OCI-M2 (cell line): ENCODE data around the gene FMO5.
"Not testable (repeated sequence)": the region's sequence is repeated elsewhere in the genome, so short reads cannot be mapped to it uniquely, and the experiment has no call there.

Experiments used
- DNase-seq: peaks from one replicate; lab custom pipeline; 2025; ENCODE audit not compliant: unreplicated experiment; lab: John Stamatoyannopoulos, UW

FMO5 gene

DNA sequence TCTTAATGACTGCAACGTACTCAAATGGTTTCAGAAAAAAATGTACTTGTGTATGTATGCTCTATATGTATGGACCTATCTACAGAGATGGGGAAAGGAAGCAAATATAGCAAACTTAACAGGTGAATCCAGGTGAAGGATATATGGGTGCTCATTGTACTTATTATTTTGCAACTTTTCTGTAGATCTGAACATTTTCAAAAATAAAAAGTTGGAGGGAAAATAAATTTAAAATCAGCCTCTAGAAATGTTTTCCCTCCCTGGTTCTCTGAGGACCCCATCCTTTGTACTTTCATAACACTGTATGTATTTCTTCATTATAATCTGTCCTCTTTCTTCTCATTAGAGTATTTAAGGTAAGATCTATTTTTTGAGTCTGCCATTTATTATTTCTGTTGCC is 17.9 kb downstream of the FMO5 start:
- no peak for DNase-seq

DNA sequence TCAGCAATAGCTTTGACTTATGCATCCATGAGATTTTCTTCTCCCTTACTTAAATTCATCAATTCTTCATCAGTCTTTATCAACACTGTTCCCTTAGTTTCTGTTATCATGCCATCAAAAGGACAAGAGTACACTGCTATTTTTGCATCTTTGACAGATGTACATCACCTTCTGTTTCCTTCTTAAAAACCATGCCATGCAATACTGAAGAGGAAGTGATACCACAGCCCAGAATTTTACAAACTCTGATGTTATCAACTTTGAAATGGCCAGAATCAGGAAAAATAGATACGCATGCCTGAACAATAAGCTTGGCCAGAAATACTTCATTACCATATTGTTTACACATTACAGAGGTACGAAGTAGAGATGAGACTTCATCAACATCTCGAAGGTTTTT is 21.1 kb downstream of the FMO5 start:
- DNase-seq = no peak

DNA sequence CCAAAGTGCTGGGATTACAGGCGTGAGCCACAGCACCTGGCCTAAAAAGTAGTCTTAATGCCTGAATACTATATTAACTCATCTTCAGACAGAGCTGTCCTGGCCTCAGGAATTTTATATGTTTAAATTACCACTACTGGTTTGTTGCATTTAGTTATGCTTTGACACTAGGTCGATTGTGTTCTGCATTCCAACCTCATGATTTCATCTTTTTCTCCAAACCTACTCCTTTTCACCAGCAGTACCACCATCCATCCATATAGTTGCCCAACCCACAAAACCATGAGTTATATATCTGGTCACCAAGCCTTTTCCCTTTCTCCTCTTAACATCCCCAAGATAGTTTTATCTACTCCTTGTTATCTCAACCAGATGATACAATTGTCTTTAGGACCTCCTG is 22.6 kb downstream of the FMO5 start:
- no peak for DNase-seq

DNA sequence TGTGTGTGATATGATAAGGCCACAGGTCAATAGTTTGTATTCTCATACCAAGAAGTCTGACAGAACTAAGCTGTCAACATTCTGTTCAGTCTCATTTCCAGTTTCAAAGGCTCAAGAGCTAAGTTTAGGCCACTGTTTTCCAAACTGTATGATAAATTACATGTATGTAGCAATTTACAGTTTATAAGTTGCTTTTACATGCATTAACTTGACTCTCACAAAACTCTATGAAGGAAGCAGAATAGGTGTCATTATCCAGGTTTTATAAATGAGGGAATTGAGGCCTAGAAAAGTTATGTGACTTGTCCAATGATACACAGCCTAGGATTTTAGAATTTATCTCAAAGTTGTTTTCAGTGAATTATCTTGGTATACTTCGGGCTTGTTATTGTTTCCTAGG is 23.4 kb downstream of the FMO5 start:
- DNase-seq = no peak

DNA sequence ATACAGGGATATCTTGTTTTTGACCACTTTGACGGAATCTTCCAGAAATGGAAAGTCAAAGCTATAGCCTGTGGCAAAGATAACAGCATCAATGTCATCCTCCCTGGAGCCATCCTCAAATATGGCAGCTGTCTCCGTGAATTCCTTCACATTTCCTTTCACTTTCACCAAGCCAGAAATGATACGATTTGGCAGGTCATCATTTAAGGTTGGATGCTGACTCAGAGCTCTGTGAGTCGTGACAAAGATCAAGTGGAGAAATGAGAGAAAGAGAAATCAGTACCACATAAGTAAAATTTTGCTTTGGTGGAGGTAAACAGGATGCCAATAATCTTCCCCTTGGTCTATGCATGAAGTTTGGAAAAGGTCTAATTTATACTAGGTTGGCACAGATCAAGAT is 23.9 kb downstream of the FMO5 start:
- no peak for DNase-seq

DNA sequence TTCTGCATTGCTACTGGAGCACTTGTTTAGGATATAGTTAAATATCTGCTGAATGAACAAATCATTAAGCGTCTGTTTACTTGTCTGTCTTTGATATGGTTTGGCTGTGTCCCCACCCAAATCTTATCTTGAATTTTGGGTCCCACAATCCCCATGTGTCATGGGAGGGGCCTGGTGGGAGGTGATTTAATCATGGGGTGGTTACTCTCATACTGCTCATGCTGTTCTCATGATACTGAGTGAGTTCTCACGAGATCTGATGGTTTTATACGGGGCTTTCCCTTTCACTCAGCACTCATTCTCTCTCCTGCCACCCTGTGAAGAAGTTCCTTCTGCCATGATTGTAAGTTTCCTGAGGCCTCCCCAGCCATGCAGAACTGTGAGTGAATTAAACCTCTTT is 27.8 kb downstream of the FMO5 start:
- not testable (repeated sequence) for DNase-seq

DNA sequence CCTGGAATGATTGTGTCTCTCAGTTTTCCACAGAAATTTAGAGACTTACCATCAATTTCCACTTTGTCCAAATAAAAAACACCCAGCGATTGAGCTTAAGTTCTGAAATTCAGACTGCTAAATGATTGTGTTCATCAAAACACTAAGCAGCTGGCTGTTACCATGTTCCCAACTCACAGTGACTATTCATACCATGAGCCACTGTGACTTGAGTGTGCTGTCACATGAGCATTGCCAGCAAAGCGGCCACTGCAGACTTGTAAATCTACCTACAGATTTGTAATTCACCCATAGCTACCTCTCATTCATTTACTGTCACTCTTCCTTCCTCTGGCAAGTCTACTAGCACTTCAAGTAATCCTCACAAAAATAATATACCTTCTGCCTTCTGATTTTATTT is 35.6 kb downstream of the FMO5 start:
- DNase-seq = no peak

DNA sequence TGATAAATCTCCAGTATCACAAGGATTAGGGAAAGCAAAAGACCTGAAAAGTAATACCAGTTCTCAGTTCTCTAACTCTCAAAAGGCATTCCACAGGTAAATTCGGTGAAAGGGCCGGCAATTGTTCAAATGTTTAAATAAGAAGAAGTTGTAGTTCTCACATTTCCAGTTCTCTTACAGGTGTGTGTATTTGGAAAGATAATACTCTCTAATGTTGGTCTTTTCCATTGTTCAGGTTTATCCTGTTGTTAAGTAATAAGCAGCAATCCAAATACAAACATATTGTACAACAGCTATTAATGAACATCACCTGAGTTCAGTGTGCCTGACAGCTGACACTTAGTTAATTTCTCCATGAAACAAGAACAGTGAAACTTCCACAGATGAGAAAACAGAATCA is 39.7 kb downstream of the FMO5 start:
- DNase-seq = no peak

DNA sequence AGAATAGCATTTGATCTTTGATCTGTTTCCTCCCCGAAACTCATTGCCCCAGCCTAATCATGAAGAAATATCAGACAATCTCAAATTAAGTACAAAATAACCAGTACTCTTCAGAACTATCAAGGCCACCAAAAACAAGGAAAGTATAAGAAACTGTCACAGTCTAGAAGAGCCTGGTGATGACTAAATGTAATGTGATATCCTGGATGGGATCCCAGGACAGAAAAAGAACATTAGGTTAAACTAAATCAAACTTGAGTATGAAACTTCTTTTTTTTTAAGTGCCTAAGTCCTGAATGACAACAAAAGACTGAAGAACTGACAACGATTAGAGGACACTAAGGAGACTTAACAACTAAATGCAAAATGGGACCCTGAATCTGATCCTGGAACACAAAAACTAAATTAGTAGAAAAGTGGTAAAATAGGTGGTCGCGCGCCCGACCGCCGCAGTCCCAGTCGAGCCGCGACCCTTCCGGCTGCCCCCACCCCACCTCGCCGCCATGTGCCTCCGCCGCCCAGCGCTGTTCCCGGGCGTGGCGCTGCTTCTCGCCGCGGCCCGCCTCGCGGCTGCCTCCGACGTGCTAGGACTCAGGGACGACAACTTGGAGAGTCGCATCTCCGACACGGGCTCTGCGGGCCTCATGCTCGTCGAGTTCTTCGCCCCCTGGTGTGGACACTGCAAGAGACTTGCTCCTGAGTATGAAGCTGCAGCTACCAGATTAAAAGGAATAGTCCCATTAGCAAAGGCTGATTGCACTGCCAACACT is 47.3 kb downstream of the FMO5 start:
- DNase-seq = no peak

DNA sequence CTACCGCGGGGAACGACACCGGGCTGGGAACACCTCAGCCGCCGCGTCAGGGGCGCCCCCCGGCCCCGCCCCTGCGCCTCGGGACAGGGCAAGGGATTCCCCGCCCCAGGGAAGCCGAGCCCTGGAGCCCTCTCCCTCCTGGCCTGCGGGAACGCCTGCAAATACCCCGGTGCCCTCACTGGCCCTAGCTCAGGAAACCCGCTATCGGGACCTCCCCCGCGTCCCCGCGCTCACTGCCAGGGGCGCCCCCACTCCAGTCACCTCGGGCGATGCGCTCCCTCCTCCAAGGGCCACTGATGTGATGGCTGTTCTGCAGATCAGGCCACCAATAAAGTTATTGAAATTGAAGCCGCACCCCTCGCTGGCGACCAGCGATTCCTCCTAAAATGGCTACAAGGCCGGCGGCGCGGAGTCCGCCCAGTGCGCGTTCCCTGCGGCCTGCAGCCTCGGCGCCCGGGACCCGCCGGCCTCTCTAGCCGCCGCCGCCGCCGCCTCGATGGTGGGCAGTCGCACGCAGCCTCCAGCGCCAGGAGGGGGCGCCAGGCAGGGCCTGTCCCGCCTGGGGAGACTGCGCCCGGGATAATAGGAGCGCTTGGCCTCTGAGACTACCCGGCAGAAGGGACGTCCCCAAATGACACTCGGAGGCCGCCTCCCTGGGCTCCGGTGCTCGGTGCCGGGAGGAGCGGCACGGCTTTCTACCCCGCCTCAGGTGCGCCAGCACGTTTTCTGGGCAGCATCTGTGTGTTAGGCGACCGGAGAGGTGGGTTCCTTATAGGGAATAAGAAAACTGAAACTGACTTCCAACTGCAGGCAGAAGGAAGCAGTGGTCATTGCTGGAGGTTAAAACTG is 52.7 kb downstream of the FMO5 start, which contains the start of gene PRKAB2:
TSS of gene PRKAB2 (minus strand) at position 303 of the 849 bp plus-strand sequence. CDS start 326 bp downstream, outside the sequence.
- DNase-seq = peak; percentile 37

DNA sequence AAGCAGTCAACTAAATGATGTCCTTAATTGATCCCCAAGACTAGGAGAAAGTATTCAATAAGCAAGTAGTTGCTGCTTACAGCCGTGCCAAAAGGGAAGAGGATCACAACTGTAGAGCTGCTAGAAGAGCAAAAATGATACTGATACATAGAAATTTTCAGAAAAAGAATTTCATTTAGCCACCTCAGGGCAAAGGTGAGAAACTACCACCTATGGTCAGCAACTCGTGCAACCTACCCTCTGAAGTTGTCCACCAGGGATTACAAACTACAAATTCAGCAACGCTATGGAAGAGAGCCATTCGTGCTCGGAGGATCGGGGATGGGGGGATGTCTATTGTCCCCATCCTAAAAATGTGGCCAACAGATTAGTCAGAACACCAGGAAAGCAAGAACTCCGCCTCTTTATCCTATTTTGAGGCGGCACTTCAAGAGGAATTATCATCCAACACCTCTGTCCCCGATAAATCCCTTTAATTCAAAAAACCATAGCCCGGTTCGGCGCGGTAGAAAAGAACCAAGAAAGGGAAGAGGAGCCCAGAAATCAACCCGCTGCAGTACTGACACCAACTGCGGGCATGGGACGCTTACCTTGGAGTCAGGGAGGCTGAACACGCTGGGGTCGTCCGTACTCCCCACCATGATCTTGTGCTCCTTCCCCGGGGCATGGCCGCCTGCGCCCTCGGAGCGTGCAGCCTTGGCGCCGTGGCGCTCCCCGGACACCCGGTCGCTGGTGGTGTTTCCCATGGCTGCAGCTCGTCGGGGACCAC is 53.6 kb downstream of the FMO5 start:
- no peak for DNase-seq

DNA sequence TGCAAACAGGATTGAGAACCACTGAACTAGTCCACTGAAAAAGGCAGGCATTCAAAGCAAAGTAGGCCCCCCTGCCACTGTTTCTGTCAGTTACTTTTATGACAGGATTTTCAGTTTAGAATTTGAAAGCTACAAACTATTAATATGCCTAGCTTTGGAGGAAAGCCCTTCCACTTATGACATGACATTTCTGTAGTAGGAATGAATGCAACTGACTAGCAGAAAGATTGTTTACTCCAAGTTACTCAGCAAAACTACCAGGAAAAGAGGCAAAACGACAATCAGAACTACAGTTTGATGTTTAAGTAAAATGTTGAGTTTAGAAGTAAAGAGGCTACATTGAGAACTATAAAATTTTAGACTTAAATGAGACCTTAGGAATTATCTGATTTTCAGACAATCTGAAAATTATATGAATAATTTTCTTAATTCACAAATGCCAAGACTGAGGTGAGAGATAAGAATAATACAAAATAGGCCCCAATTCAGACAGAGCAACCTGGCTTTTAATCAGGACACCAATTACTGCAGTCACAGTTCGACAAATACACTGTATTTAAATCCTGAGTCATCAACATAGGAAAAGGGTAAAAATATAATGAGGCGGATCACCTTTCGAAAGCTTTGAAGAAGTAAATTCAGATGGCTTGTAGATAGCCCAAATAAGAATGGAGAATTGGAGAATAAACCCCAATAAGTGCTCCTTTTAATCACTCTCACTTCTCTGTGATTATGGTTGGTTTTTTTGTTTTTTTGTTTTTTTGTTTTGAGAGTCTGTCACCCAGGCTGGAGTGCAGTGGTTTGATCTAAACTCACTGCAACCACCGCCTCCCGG is 55.1 kb downstream of the FMO5 start:
- no peak for DNase-seq

DNA sequence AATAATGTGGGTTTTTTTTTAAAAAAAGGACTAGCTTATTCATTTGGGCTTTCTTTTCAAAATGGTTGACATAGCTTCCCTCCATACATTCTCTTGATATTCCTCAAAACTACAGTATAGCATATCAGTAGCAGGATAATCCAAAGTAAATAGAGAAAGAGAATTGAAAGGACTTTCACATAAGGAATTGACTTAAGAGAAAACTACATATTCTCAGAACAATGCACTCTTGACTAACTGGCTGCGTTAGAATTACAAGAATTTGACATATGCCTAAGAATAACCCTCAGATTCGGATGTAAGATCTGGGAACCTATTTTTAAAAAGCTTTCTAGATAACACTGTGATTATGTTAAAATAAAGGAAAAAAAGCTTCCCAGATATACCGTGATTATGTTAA is 56.0 kb downstream of the FMO5 start:
- no peak for DNase-seq

DNA sequence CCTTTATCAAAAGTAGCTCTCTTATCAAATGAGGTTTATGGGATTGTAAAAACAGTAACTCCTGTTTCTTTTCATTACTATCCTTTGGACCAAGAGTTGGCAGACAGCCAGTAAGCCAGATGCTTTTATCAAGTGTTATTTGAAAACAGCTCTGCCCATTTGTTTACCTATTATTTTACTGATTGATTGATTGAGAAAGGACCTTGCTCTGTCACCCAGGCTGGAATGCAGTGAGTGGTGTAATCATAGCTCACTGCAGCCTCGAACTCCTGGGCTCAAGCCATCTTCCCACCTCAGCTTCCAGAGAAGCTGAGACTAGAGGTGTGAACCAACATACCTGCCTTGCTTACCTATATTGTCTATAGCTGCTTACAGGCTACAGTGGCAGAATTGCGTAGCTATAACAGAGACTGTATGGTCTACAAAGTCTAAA is 56.5 kb downstream of the FMO5 start:
- DNase-seq = no peak

DNA sequence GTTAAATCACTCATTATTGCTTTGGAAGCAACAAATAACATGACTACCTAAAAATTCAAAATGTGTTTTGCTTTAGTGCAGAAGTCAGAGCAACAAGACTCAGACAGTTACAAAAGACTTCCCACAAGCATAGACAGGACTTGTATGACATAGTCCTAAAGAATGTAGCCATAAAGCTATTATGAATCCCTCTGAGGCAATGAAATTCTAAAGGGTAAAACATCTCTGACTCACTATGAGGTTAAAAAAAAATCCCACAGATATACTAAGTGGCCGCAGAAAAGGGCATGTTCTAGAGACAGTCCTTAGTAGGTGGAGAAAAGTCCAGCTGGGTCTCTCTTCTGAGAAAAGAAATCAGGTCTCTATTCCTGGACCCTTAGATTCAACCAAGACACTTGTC is 57.8 kb downstream of the FMO5 start:
- no peak for DNase-seq

DNA sequence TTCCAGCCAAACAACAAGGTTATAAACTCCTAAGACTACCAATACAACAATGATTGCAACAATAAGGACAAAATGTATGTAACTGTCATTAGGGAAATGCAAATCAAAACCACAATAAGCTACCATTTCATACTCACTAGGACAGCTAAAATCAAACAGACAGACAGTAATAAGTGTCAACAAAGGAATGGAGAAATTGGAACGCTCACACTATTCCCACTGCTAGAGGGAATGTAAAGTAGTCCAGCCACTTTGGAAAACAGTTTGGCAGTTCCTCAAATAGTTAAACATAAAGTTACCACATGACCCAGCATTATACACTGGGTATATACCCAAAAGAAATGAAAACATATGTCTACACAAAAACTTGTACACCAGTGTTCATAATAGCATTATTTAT is 62.1 kb downstream of the FMO5 start:
- no peak for DNase-seq

DNA sequence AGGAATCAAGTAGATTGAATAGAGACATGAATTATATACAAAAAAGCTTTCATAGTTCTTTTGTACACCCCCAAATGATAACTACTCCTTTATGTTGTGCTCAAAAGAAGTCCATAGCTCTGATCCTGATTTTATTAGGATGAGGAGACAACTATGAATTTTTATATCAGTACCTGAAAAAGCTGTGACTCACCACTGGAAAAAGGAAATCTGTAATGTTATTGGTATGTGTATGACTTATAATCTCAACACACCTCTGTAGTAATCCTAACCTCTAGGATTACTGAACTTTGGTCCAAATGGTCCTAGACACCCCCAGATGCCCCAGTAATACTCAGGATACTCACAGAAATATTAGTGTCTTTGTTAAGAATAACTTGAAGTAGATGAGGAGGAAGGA is 63.0 kb downstream of the FMO5 start:
- DNase-seq = no peak

DNA sequence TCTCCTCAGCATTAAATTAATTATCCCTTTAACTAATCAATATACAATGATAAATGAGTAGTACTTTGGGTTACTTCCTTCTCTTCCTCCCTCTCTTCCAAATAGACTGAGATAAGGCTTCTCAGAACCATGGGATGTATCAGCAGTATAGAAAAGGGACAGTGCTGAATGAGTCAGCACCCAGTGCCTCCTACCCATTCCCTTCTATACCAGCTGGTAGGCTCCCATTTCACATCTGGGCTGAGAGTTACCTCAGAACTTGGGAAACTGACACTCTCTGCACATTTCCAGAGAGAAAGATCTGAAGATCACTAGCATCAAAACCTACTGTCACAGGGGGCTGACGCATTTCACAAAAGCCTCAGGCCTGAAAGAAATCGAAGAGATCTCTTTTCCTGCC is 68.0 kb downstream of the FMO5 start:
- DNase-seq = not testable (repeated sequence)

DNA sequence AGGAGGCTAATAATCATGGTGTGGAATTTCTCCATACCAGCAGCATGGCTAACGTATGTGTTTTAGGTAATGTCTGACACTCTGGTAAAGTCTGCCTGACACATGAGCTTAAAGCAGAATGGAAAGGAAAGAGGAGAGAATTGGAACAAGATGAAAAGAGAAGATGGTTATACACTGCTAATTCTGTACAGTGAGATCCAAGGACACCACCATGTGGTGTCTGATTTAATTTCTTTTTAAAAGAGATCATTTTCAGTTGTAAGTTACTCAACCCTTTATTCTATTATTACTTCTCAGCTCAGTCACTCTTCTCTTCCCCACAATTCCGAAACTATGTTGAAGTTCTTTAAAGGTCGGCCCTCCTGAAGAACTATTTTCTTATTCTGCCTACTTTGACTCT is 68.5 kb downstream of the FMO5 start:
- DNase-seq = no peak

DNA sequence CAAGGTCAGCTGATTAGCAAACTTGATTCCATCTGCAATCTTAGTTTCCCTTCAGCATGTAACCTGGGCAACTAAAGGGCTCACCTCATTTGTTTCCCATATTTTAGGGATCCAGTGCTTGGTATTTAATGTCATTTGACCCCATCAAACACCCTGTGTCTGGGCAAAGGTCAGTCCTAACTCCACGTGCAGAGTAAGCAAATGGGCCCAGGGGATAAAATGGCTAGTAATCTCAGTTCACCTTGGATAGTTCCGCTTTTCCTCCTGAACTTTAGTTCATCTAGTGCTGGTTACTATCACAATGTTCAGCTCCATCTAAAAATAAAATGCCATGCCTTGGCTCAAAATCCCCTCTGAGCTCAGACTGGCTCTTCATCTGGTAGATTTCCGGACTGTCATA is 72.4 kb downstream of the FMO5 start:
- no peak for DNase-seq

DNA sequence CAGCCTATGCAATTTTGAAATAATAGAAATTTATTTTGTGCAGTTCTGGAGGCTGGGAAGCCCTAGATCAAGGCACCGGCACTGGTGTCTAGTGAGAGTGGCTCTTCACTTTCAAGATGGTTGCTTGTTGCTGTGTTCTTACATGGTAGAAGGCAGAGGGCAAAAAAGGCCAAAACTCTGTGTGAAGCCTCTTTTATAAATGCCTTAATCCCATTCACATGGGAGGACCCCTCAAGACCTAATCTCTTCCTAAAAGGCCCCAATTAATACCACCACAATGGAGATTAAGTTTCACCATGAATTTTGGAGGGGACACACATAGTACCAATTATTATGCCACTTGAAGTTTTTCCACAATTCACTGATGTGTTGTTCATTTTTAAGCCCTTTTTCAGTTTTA is 73.9 kb downstream of the FMO5 start:
- DNase-seq = no peak
